A549 (cell line): Measurements from ENCODE around the gene ADAMTS2. TPM values are rescaled to one million over a fixed set of nuclear protein-coding genes. Genes with fewer than 3 reads are reported as not detected.

ENCODE experiments used
- ATAC-seq, 2 experiments: fragments of 200-7000 bp in 1 of 2; fragments of >200 bp in 1 of 2; cut with Nextera tagmentation in 1 of 2; cut with Tn5 transposase in 1 of 2; 3 replicates each; pipeline versions ENCODE4 v1.8.0 to v1.9.1; 2018 to 2020; ENCODE audit warnings: mild to moderate bottlenecking in 1 of 2, moderate library complexity in 1 of 2
- CTCF ChIA-PET: fragments of 300-600 bp; sonication (Branson Sonifier 250); formaldehyde crosslinking; extraction: SDS; loops from one replicate; lab custom pipeline; 2021; ENCODE audit warnings: antibody characterized with exemption, inconsistent platforms; lab: Yijun Ruan, JAX
- POLR2A ChIA-PET: fragments of 350-600 bp; formaldehyde crosslinking; extraction: SDS; loops from one replicate; lab custom pipeline; 2021; ENCODE audit warnings: antibody characterized with exemption, inconsistent platforms; lab: Yijun Ruan, JAX
- DNase-seq, 2 experiments: peaks; one replicate each; pipeline versions ENCODE4 v3.0.0 to v3.0.0-alpha.2; 2011 to 2016; ENCODE audit warnings: low read depth in 1 of 2, low spot score in 1 of 2
- FAIRE-seq: peaks from 2 replicates; lab custom pipeline; 2011; peaks lifted over from hg19 to GRCh38; lab: Jason Lieb, UNC
- H3K27ac ChIP-seq, 2 experiments: fragments of >200 bp; sonication (Bioruptor Twin); formaldehyde crosslinking; 3 replicates each; pipeline ENCODE4 v1.5.1; 2016 to 2017
- H3K4me1 ChIP-seq: fragments of >200 bp; sonication (Bioruptor Twin); formaldehyde crosslinking; 3 replicates; pipeline ENCODE4 v1.6.1; 2016
- H3K4me2 ChIP-seq: fragments of >200 bp; sonication (Bioruptor Twin); formaldehyde crosslinking; 3 replicates; pipeline ENCODE4 v1.6.1; 2016
- H3K4me3 ChIP-seq: fragments of >200 bp; sonication (Bioruptor Twin); formaldehyde crosslinking; 3 replicates; pipeline ENCODE4 v1.5.1; 2016
- H3K9me3 ChIP-seq: fragments of >200 bp; sonication (Bioruptor Twin); formaldehyde crosslinking; 3 replicates; pipeline ENCODE4 v1.6.1; 2016
- ATOH8 ChIP-seq: fragments of 250-450 bp; sonication (Bioruptor Pico); IDR thresholded peaks from 2 replicates; pipeline ENCODE4 v1.5.0; 2020; ENCODE audit warnings: low read depth, mild to moderate bottlenecking, moderate library complexity
- BCL3 ChIP-seq: fragments of >200 bp; sonication (Bioruptor Twin); formaldehyde crosslinking; IDR thresholded peaks from 3 replicates; pipeline ENCODE4 v1.6.1; 2016
- CBX2 ChIP-seq: fragments of 200-600 bp; sonication (generic); IDR thresholded peaks from 2 replicates; pipeline ENCODE4 v1.6.1; 2016; ENCODE audit warnings: low read depth, mild to moderate bottlenecking, borderline replicate concordance
- CEBPB ChIP-seq, 2 experiments: fragments of >200 bp in 1 of 2; sonication (Bioruptor Twin) in 1 of 2; formaldehyde crosslinking in 1 of 2; IDR thresholded peaks; 2 replicates each; pipeline ENCODE4 v1.6.1; 2012 to 2016
- CHD2 ChIP-seq: fragments of 150-350 bp; IDR thresholded peaks from 2 replicates; pipeline ENCODE4 v1.6.1; 2014; ENCODE audit warnings: low read length; ENCODE audit not compliant: partially characterized antibody
- CHD4 ChIP-seq: fragments of 200-600 bp; sonication (generic); IDR thresholded peaks from 2 replicates; pipeline ENCODE4 v1.6.1; 2016; ENCODE audit warnings: antibody characterized with exemption, mild to moderate bottlenecking, borderline replicate concordance
- EHF ChIP-seq: fragments of 250-450 bp; sonication (Bioruptor Pico); IDR thresholded peaks from 2 replicates; pipeline ENCODE4 v1.5.0; 2020; ENCODE audit warnings: mild to moderate bottlenecking
- EHMT2 ChIP-seq: fragments of 200-600 bp; sonication (generic); IDR thresholded peaks from 2 replicates; pipeline ENCODE4 v1.6.1; 2016; ENCODE audit warnings: antibody characterized with exemption, low read depth, mild to moderate bottlenecking, moderate library complexity
- ELK1 ChIP-seq: fragments of 150-350 bp; IDR thresholded peaks from 2 replicates; pipeline ENCODE4 v1.6.1; 2014; ENCODE audit warnings: low read depth, mild to moderate bottlenecking, low read length
- FOSB ChIP-seq: fragments of 250-450 bp; sonication (Bioruptor Pico); IDR thresholded peaks from 2 replicates; pipeline ENCODE4 v1.5.0; 2020; ENCODE audit warnings: mild to moderate bottlenecking, moderate library complexity
- HOXB5 ChIP-seq: fragments of 250-450 bp; sonication (Bioruptor Pico); IDR thresholded peaks from 2 replicates; pipeline ENCODE4 v1.5.0; 2020; ENCODE audit warnings: mild to moderate bottlenecking, moderate library complexity
- KDM1A ChIP-seq: fragments of 200-600 bp; sonication (generic); IDR thresholded peaks from 2 replicates; pipeline ENCODE4 v1.6.1; 2016; ENCODE audit warnings: low read depth, mild to moderate bottlenecking
- MAFK ChIP-seq: fragments of 450-650 bp; IDR thresholded peaks from 2 replicates; pipeline ENCODE4 v1.6.1; 2014; ENCODE audit not compliant: partially characterized antibody
- NPAS2 ChIP-seq: fragments of 250-450 bp; sonication (Bioruptor Pico); IDR thresholded peaks from 2 replicates; pipeline ENCODE4 v1.8.0; 2022; ENCODE audit warnings: mild to moderate bottlenecking, moderate library complexity, borderline replicate concordance
- POLR2A ChIP-seq: IDR thresholded peaks from 2 replicates; pipeline ENCODE4 v1.6.1; 2012; ENCODE audit warnings: mild to moderate bottlenecking, low read length
- RAD21 ChIP-seq, 2 experiments: fragments of >200 bp in 1 of 2; sonication (Bioruptor Twin) in 1 of 2; formaldehyde crosslinking in 1 of 2; IDR thresholded peaks in 1 of 2; conservative IDR thresholded peaks in 1 of 2; 2 replicates in 1 of 2; 3 replicates in 1 of 2; pipeline ENCODE4 v1.6.1; 2012 to 2018; ENCODE audit warnings: inconsistent platforms in 1 of 2
- RARB ChIP-seq: fragments of 250-450 bp; sonication (Bioruptor Pico); IDR thresholded peaks from 2 replicates; pipeline ENCODE4 v1.8.0; 2021; ENCODE audit warnings: mild to moderate bottlenecking, moderate library complexity
- RNF2 ChIP-seq: fragments of 200-600 bp; sonication (generic); IDR thresholded peaks from 2 replicates; pipeline ENCODE4 v1.6.1; 2016; ENCODE audit warnings: low read depth, mild to moderate bottlenecking, antibody characterized with exemption, moderate library complexity, borderline replicate concordance
- USF2 ChIP-seq: fragments of 450-650 bp; IDR thresholded peaks from 2 replicates; pipeline ENCODE4 v1.6.1; 2014; ENCODE audit warnings: antibody characterized with exemption
- ZC3H11A ChIP-seq: fragments of 450-650 bp; IDR thresholded peaks from 2 replicates; pipeline ENCODE4 v1.6.1; 2014; ENCODE audit warnings: antibody characterized with exemption, mild to moderate bottlenecking
- ZNF302 ChIP-seq: fragments of 250-450 bp; sonication (Bioruptor Pico); IDR thresholded peaks from 2 replicates; pipeline ENCODE4 v1.9.0; 2021; ENCODE audit warnings: inconsistent platforms, mild to moderate bottlenecking, moderate library complexity
- WGBS: methylation state at CpG from one replicate; pipeline ENCODE4 v1.1.6; 2017; ENCODE audit errors: missing lambda C conversion rate; 5-methylcytosine and 5-hydroxymethylcytosine counted together
- polyA plus RNA-seq, 4 experiments: library from polyadenylated mRNA; depleted of rRNA in 3 of 4; stranded (reverse); fragments of >200 nt; fragmentation: RNase III in 1 of 4; extraction: RNeasy Plus Mini Kit Qiagen cat#74134 plus additional on column Dnase treatment in 1 of 4; gene quantifications; 2 replicates in 3 of 4; 3 replicates in 1 of 4; pipeline ENCODE4 v1.2.3, GENCODE V29; 2011 to 2017

ADAMTS2 gene
- polyA plus RNA-seq, 2 of the 4 experiments (the other 2 are of a cell fraction) = not detected

GRCh38 chr5:179369530-179369884, 24.2 kb upstream of the ADAMTS2 start:
- no peak overlapping the region for H3K27ac ChIP-seq
- H3K4me3 ChIP-seq = no peak overlapping the region
- H3K9me3 ChIP-seq = peaks cover 3% of the 10 kb centered on the region; the same call in 1 of the 3 replicates
- TF ChIP-seq HOXB5 (no peak), EHMT2 (no peak), CBX2 (no peak)
- no peak for FAIRE-seq
- WGBS = 15% methylated on average over 6 of the region's 6 CpGs
- ChIA-PET POLR2A (no interaction called here), CTCF (no interaction called here)
- no peaks in the 10 kb centered on the region for H3K4me1 ChIP-seq
- no peak overlapping the region for H3K4me2 ChIP-seq
- no peak for DNase-seq
- no peak for ATAC-seq

- no peak for TF ChIP-seq ZC3H11A
- TF ChIP-seq POLR2A = no peak
- no peak for TF ChIP-seq ZNF302 (CRISPR knock-in tag)
- TF ChIP-seq CEBPB (IDR thresholded peaks at IDR 0.05) = no peak
- TF ChIP-seq ATOH8 (CRISPR knock-in tag) = no peak
- TF ChIP-seq RNF2 = no peak
- no peak for TF ChIP-seq RAD21 (conservative IDR thresholded peaks at IDR 0.05 in 1 of 2, IDR thresholded peaks at IDR 0.05 in 1 of 2)
- TF ChIP-seq, all 56 proteins: peak for 0
- 49% methylated on average over 14 of the region's 17 CpGs for WGBS
- Histone ChIP-seq H3K4me3 (no peak overlapping the region), H3K4me1 (no peaks in the 10 kb centered on the region), H3K27ac (no peak overlapping the region), H3K4me2 (no peak overlapping the region), H3K9me3 (peaks cover 4% of the 10 kb centered on the region; the same call in 1 of the 3 replicates)
- POLR2A ChIA-PET = no interaction called here
- CTCF ChIA-PET = no interaction called here
- DNase-seq (no peak), FAIRE-seq (no peak), ATAC-seq (no peak)
These were observed 23.7 kb upstream of the ADAMTS2 start for GRCh38 chr5:179368806-179369529.

GRCh38 chr5:179368126-179368805, 23.0 kb upstream of the ADAMTS2 start:
- Histone ChIP-seq H3K4me1 (no peaks in the 10 kb centered on the region), H3K4me3 (no peak overlapping the region), H3K27ac (no peak overlapping the region), H3K9me3 (peaks cover 7% of the 10 kb centered on the region; the same call in 1 of the 3 replicates), H3K4me2 (no peak overlapping the region)
- 46% methylated on average over 17 of the region's 18 CpGs for WGBS
- no peak for DNase-seq
- POLR2A ChIA-PET = no interaction called here
- FAIRE-seq = no peak
- ATAC-seq = no peak; a peak in 1 of 6 replicates
- TF ChIP-seq NPAS2 (no peak), EHF (CRISPR knock-in tag) (no peak), CHD4 (no peak), RARB (no peak), MAFK (no peak), ZNF302 (CRISPR knock-in tag) (no peak), USF2 (no peak), BCL3 (no peak), CHD2 (no peak), ELK1 (no peak), KDM1A (no peak), FOSB (no peak)
- CTCF ChIA-PET = no interaction called here
